GM12892 (cell line): ENCODE measurements around the gene IFT122.

Source experiments
- POLR2AphosphoS5 ChIP-seq: IDR thresholded peaks from 2 replicates; pipeline ENCODE4 v1.6.1; 2011; ENCODE audit warnings: low read depth, low read length, control low read depth
- TAF1 ChIP-seq: IDR thresholded peaks from 2 replicates; pipeline ENCODE4 v1.6.1; 2011; ENCODE audit warnings: low read depth, mild to moderate bottlenecking, control low read depth, low read length, borderline replicate concordance

DNA sequence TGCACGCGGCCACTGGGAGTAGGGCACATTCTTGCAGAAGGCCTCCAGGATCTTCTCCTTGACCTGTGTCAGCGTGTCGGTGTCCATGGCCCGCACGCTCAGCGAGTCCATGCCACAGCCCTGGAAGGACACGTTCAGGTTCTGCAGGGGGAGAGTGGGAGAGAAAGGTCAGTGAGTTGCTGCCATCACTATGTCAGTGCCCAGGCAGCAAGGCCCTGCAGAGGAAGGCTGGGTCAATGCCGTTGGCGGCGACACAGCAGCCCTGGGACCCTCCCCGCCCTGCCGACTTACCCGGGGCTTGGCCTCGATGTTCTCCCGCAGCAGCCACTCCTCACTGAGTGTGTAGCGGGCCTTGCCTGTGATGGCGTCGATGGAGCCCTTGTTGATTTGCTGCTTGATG, 122.8 kb downstream of the IFT122 start:
- TF ChIP-seq TAF1 (no peak), POLR2AphosphoS5 (no peak)
